IMR-90 (cell line): ENCODE data around the gene RASSF8.

ENCODE experiments used
- CTCF ChIP-seq: conservative IDR thresholded peaks from 2 replicates; pipeline ENCODE4 v1.5.1; 2012; ENCODE audit warnings: mild to moderate bottlenecking, low read depth, low read length, improper control_type of control experiment
- MAZ ChIP-seq: IDR thresholded peaks from 2 replicates; pipeline ENCODE4 v1.6.1; 2012; ENCODE audit warnings: low read depth, mild to moderate bottlenecking, low read length, improper control_type of control experiment, moderate library complexity, borderline replicate concordance
- NFE2L2 ChIP-seq: fragments of 150-350 bp; IDR thresholded peaks from 2 replicates; pipeline ENCODE4 v1.6.1; 2016; ENCODE audit warnings: low read depth, mild to moderate bottlenecking, low read length
- POLR2A ChIP-seq: IDR thresholded peaks from 2 replicates; pipeline ENCODE4 v1.6.1; 2012; ENCODE audit warnings: mild to moderate bottlenecking, low read depth, low read length
- TF ChIP-seq, protein P1 (sequence below): fragments of 150-350 bp; IDR thresholded peaks from 2 replicates; pipeline ENCODE4 v1.6.1; 2017; ENCODE audit warnings: mild to moderate bottlenecking, antibody characterized with exemption, low read length, low read depth

GRCh38 chr12:25924491-25925001 is 33.9 kb upstream of the RASSF8 start:
- TF ChIP-seq CTCF, result no peak
- TF ChIP-seq POLR2A, result no peak
- no peak for TF ChIP-seq MAZ
- TF ChIP-seq, protein P1, sequence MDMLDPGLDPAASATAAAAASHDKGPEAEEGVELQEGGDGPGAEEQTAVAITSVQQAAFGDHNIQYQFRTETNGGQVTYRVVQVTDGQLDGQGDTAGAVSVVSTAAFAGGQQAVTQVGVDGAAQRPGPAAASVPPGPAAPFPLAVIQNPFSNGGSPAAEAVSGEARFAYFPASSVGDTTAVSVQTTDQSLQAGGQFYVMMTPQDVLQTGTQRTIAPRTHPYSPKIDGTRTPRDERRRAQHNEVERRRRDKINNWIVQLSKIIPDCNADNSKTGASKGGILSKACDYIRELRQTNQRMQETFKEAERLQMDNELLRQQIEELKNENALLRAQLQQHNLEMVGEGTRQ, result no peak
- TF ChIP-seq NFE2L2, result no peak
